Measurements from ENCODE around the gene SLC25A43.
"Not testable (repeated sequence)": the region's sequence is repeated elsewhere in the genome, so short reads cannot be mapped to it uniquely, and the experiment has no call there.

The SLC25A43 gene

GRCh38 chrX:119468551-119469312, 69.6 kb downstream of the SLC25A43 start:
- peak; percentile 87 for DNase-seq

DNA sequence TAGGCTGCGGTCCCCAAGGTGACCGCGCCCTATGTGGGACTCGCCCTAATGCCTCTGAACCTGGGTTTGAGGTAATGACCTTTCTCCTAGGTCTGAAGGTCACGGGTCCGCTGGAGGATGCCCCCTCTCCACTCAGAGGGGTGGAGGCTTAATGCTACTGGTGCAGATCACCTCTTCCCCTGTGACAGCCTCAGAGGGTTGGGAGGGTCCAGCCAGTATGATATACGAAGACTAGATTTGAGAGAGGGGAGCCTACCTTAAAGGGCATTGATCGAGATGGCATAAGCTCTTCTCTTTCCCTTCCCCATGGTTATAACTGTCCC, 70.1 kb downstream of the SLC25A43 start:
- DNase-seq, result no peak

- no peak for DNase-seq
These were observed 75.7 kb downstream of the SLC25A43 start for GRCh38 chrX:119474615-119475388.

GRCh38 chrX:119475389-119476101, 76.4 kb downstream of the SLC25A43 start:
- DNase-seq, result no peak

DNA sequence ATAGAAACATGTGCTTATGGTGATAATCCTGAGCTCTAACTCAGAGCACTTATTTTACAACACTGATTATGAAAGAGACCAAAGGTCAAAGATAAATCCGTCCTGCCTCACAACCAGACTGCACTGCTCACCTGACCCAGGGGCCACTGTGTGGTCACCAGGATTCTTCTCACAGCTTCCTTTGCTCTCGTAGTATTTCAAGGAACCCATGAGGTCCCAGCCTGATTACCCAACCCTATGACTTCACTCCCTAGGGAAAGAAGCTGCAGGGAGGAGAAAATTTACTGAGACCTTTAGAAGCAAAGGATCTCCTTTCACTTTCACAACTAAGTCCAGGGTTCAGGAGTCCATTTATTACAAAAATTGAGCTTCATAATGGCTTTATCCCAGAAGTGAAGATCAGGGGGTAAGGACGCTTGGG, 78.7 kb downstream of the SLC25A43 start:
- DNase-seq, result no peak

DNA sequence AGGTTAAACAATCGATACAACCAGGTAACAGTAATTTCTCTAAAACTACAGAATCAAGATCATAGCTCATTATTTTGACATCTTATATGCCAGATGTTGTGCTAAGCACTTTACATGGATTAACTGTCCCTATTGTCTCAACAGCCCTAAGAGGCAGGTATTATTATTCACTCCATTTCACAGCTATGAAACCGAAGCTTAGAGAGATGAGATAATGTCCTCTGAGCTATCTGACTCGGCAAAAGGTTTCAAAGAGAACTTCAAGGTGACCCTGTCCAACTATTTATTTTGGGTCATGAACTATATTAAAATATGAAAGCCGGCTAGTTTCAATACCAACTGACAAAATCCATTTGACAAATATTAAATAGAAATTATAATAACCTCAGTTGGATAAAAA, 79.4 kb downstream of the SLC25A43 start:
- DNase-seq, result no peak

DNA sequence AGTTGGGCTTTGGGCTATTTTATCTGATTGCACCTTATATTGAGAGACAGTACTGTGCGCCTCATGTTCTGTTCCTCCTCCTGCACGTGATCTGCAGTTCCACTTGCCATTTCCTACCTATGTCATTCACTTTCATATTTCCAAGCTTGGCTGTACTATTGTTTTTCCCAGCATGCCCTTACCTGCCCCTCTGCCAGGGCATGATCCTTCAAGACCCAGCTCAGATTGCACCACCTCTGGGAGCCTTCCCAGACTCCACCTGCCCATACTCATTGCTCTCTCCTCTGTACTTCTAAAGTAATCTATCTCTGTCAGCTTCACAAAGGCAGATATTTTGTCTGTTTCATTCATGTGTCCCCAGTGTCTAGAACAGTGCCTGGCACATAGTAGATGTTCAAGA, 80.7 kb downstream of the SLC25A43 start:
- no peak for DNase-seq

GRCh38 chrX:119481323-119481801, 82.2 kb downstream of the SLC25A43 start:
- DNase-seq, result no peak

DNA sequence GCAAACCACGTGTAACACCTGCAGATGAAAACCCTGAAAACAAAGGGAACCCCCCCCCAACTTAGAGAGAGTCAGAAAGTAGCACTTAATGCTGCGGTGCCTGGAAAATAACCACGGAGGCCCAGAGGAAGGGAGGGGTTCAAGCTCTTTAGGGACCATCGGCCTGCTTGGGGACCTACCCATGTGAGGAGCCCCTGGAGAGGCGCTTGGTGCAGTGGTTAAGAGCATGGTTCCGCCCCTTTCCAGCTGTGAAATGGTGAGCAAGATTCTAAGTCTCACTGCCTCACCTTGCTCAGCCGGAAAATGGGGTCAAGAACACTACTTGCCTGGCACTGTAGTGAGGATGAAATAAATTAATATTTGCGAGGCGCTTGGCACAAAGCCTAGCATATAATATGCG, 82.9 kb downstream of the SLC25A43 start:
- no peak for DNase-seq

DNA sequence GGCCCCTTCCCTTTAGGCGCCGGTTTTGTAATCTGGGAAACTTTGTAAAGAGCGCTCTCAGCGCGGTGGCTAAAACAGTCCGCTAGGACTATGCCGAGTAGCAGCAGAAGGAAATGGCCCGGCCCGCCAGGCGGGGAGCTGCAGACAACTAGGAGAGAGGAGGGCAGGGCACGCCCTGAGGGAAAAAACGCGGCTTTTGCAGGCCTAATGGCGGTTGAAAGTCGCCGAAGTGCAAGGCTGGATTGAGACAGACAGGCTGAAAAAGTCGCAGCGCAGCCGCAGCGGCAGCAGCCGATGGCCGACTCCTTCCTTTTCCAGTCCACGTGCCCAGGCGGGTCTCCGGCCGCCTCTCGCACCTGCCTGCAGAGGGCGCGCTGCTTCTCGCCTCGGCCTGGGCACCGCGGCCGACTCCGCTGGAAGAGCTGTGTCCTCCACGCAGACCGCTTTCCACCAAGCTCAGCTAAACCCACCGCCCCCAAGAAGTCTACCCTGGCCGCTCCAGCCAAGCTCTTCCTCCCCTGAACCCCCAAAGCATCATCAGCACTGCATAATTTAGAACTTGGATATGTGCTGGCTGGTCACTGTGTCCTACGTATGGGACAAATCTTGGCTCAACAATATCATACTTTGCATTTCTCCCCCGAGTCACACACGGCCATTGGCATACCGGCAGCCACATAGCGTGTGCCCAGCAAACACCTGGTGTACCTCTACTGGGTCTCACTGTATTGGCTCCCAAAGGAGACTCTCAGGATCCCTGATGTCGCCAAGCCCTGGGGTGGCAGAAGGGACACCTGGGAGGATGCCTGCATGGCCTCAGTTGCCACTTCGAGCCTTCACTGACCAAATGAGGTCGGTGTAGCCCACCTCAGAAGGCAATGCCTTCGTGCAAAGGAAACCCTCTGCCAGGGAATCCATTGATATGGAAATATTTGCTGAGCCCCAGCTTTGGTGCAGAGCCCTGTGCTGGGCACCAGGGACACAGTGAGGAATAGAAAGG, 83.6 kb downstream of the SLC25A43 start:
- peak; percentile 67 for DNase-seq

- no peak for DNase-seq
These were observed 87.6 kb downstream of the SLC25A43 start for GRCh38 chrX:119486745-119487144.

DNA sequence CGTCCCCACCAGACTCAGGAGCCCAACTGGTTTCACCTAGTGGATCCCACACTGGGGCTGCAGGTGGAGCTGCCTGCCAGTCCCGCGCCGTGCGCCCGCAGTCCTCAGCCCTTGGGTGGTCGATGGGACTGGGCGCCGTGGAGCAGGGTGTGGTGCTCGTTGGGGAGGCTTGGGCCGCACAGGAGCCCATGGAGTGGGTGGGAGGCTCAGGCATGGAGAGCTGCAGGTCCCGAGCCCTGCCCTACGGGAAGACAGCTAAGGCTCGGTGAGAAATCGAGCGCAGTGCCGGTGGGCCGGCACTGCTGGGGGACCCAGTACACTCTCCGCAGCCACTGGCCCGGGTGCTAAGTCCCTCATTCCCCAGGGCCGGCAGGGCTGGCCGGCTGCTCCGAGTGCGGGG, 88.6 kb downstream of the SLC25A43 start:
- DNase-seq, result not testable (repeated sequence)

DNA sequence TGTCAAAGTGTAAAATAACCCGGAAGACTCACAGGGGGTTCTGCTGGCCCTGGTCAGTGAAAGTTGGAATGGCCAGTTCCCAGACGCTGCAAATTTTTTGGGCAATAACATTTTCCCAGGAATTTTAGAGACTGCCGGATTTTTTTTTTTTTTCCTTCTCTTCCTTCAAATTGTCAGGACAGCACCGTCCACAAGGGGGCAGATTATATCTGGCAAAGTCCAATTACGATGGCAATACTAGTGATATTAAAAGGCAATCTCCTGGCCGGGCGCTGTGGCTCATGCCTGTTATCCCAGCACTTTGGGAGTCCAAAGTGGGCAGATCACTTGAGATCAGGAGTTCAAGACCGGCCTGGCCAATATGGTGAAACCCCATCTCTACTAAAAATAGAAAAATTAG, 89.6 kb downstream of the SLC25A43 start:
- no peak for DNase-seq

DNA sequence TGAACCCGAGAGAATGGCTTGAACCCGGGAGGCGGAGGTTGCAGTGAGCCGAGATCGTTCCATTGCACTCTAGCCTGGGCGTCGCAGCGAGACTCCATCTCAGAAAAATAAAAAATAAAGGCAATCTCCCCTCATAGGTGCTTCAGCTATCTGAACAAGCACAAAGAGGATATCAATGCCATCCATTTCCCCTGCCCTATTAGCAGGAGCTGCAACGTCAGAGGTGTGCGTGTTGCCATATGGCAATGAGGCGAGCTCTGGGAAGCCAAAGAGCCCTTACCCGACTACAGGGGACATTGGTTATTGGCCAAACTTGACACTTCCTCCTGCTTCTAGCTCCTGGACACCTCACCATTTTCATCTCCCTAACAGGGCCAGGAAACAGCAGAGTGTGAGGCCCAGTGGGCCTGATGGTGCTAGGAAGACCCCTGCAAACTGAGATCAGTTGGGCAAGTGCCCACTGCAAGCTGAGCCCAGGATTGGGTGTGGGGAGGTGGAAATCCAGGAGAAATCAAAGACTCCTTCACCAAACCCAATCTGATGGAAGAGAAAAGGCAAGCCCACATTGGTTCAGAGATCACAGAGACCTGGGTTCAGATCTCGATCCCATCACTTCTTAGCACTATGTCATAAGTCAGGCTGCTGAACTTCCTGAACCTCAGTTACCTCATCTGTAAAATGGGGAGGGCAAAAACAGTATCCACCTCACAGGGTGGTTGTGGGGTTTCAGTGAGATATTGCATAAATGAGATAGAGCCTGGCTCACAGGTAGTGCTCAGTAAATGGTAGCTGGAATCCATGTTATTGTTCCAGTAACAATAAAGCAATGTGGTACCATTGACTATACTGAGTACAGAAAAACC, 90.3 kb downstream of the SLC25A43 start:
- no peak for DNase-seq

- DNase-seq, result no peak
These were observed 93.3 kb downstream of the SLC25A43 start for GRCh38 chrX:119492463-119492862.

DNA sequence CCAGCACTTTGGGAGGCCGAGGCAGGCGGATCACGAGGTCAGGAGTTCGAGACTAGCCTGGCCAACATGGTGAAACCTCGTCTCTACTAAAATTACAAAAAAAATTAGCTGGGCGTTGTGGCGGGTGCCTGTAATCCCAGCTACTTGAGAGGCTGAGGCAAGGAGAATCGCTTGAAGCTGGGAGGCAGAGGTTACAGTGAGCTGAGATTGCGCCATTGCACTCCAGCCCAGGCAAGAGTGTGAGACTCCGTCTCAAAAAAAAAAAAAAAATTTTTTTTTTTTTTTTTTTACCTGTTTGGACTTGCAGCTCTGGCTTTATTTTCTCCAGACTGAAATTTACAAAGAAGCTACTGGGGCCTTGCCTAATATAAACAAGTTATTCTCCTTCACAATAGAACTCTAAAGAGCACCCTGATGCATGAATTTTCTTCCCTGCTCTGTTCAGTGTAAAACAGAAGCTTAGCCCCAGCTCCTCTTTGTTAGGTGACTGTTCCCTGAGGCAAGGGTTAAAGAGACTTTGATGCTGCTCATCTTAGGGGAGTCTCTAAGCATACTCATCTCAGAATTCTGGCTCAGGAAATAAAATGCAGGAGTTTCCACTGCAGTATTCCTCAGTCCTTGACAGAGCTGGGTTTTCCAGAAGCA, 94.8 kb downstream of the SLC25A43 start:
- not testable (repeated sequence) for DNase-seq

DNA sequence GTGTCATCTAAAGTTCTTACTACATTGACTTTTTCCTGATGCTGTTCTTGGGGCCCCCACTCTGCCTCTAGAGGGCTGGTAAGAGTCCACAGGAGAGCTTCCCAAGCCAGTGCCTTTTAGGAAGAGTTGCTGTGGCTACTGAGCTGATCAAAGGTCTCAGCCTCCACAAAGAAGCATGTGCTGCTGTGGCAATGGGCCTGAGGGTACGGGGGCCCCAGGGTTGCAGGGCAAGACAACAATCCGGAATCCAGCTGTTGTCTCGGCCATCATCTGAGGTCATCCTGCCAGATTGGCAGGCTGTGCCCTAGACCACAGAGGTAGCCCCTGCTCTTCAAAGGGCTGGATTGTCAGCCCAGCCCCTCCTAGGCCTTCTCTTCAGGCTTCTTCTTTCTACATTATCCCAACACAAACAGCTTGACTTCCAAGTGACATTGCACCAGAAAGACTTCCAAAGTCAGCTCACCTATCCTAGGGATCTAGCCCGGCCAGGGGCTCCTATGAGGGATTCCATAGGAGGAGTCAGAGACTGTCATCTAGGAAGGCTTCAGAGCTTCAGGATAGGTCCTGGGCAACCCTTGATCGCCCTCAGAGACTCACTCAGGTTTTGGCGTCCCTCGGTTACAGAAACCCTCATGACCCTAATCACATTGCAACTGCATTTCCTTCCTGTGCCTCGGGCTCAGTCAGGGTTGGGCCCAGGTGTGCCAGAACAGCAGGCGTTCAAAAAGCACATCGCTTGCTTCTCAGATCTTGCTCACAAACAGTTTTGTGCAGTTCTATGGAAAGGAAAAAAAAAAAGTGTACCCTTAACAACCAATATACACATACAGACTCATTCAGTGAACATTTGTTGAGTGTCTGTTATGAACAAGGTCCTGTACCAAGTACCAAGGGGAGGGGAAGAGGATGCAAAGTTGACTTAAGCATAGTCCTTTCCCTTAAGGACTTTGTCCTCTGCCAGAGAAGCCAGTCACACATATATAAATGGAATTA, 96.9 kb downstream of the SLC25A43 start:
- DNase-seq, result no peak

DNA sequence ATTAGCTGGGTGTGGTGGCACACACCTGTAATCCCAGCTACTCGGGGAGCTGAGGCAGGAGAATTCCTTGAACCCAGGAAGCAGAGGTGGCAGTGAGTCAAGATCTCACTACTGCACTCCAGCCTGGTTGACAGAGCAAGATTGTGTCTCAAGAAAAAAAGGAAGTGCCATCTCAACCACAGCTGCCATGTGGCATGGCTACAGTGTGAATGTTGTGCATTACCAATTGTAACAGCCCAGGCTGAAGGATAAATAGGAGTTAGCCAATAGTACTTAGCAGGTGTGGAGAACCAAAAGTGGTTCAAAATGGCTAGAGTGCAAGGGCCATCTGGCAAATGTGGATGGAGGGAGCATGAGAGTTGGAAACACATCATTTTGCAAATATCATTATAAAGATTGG, 98.0 kb downstream of the SLC25A43 start:
- DNase-seq, result no peak

- DNase-seq, result no peak
These were observed 101.1 kb downstream of the SLC25A43 start for GRCh38 chrX:119500061-119500800.

All from activated CD4-positive, CD25-positive, alpha-beta regulatory T cell treated with anti-CD3 and anti-CD28 coated beads, Interleukin-2, amount 50 U/mL, for 72 hours (primary cell).